Neural cell (in vitro differentiated cells): ENCODE measurements around the gene SLC12A8. TPM values are rescaled to one million over a fixed set of nuclear protein-coding genes. Genes with fewer than 3 reads are reported as not detected.

Experiments used
- H2AFZ ChIP-seq: fragments of 200-600, 300-800 bp; sonication (generic), shearing (Covaris generic); 2 replicates; pipeline ENCODE4 v1.6.0; 2014; ENCODE audit warnings: low read depth, mild to moderate bottlenecking, antibody characterized with exemption, low read length, moderate library complexity
- H3F3A ChIP-seq: fragments of 200-600 bp; shearing (Covaris generic); 2 replicates; pipeline ENCODE4 v1.6.1; 2016; ENCODE audit warnings: mild to moderate bottlenecking, moderate library complexity, mixed read lengths, antibody characterized with exemption, low read length; ENCODE audit not compliant: insufficient read depth, poor library complexity, severe bottlenecking
- H3K27ac ChIP-seq: fragments of 200-600, 300-800 bp; sonication (generic), shearing (Covaris generic); 2 replicates; pipeline ENCODE4 v1.5.1; 2014; ENCODE audit warnings: mild to moderate bottlenecking, low read length, moderate library complexity
- H3K27me3 ChIP-seq: fragments of 300-800, 200-600 bp; sonication (generic), shearing (Covaris generic); 2 replicates; pipeline ENCODE4 v1.6.0; 2014; ENCODE audit warnings: mild to moderate bottlenecking, low read depth, low read length, moderate library complexity; ENCODE audit not compliant: insufficient read depth
- H3K36me3 ChIP-seq: fragments of 300-800, 200-600 bp; sonication (generic), shearing (Covaris generic); 2 replicates; pipeline ENCODE4 v1.5.1; 2014; ENCODE audit warnings: mild to moderate bottlenecking, antibody characterized with exemption, low read length, moderate library complexity; ENCODE audit not compliant: insufficient read depth
- H3K4me2 ChIP-seq: fragments of 300-800, 200-600 bp; sonication (generic), shearing (Covaris generic); 2 replicates; pipeline ENCODE4 v1.6.0; 2014; ENCODE audit warnings: mild to moderate bottlenecking, low read length
- H3K4me3 ChIP-seq: fragments of 300-800, 200-600 bp; sonication (generic), shearing (Covaris generic); 2 replicates; pipeline ENCODE4 v1.5.1; 2014; ENCODE audit warnings: mild to moderate bottlenecking, low read length, moderate library complexity
- H3K79me2 ChIP-seq: fragments of 200-600 bp; shearing (Covaris generic); replicated peaks from 2 replicates; pipeline ENCODE4 v1.6.0; 2014; ENCODE audit warnings: mild to moderate bottlenecking, low read length, moderate library complexity; ENCODE audit not compliant: insufficient read depth
- H3K9ac ChIP-seq: fragments of 300-800, 200-600 bp; sonication (generic), shearing (Covaris generic); 2 replicates; pipeline ENCODE4 v1.6.1; 2016; ENCODE audit warnings: mild to moderate bottlenecking, low read length, mixed read lengths
- H3K9me2 ChIP-seq: fragments of 200-600 bp; shearing (Covaris generic); 2 replicates; pipeline ENCODE4 v1.6.1; 2016; ENCODE audit warnings: mild to moderate bottlenecking, low read length, mixed read lengths; ENCODE audit not compliant: insufficient read depth
- H3K9me3 ChIP-seq: fragments of 200-600, 300-800 bp; sonication (generic), shearing (Covaris generic); 2 replicates; pipeline ENCODE4 v1.6.1; 2016; ENCODE audit warnings: mild to moderate bottlenecking, mixed run types, low read length, moderate library complexity, mixed read lengths
- H4K20me1 ChIP-seq: fragments of 200-600 bp; shearing (Covaris generic); 2 replicates; pipeline ENCODE4 v1.6.1; 2016; ENCODE audit warnings: mild to moderate bottlenecking, mixed run types; ENCODE audit not compliant: insufficient read depth
- CTCF ChIP-seq: fragments of 450-650 bp; IDR thresholded peaks from 2 replicates; pipeline ENCODE4 v1.5.1; 2014; ENCODE audit warnings: antibody characterized with exemption, mild to moderate bottlenecking, moderate library complexity; ENCODE audit not compliant: poor library complexity, severe bottlenecking
- EP300 ChIP-seq: fragments of 450-650 bp; conservative IDR thresholded peaks from 2 replicates; pipeline ENCODE4 v1.6.1; 2014; ENCODE audit warnings: antibody characterized with exemption, mild to moderate bottlenecking, moderate library complexity; ENCODE audit not compliant: poor library complexity, severe bottlenecking
- MXI1 ChIP-seq: fragments of 450-650 bp; conservative IDR thresholded peaks from 2 replicates; pipeline ENCODE4 v1.6.1; 2014; ENCODE audit warnings: antibody characterized with exemption, mild to moderate bottlenecking; ENCODE audit not compliant: poor library complexity, severe bottlenecking
- POLR2AphosphoS5 ChIP-seq: IDR thresholded peaks from 2 replicates; pipeline ENCODE4 v1.6.1; 2012
- RAD21 ChIP-seq: fragments of 450-650 bp; conservative IDR thresholded peaks from 2 replicates; pipeline ENCODE4 v1.6.1; 2014; ENCODE audit warnings: antibody characterized with exemption, mild to moderate bottlenecking, moderate library complexity
- REST ChIP-seq: IDR thresholded peaks from 2 replicates; pipeline ENCODE4 v1.6.1; 2012; ENCODE audit warnings: borderline replicate concordance
- SMC3 ChIP-seq: fragments of 450-650 bp; conservative IDR thresholded peaks from 2 replicates; pipeline ENCODE4 v1.6.1; 2014; ENCODE audit warnings: antibody characterized with exemption, mild to moderate bottlenecking, moderate library complexity; ENCODE audit not compliant: poor library complexity
- polyA plus RNA-seq: library from polyadenylated mRNA; depleted of rRNA; stranded (reverse); fragments of >200 nt; gene quantifications from 2 replicates; pipeline ENCODE4 v1.2.3, GENCODE V29; 2014

The SLC12A8 gene
- polyA plus RNA-seq, 1 donor from 2014 or later = 4.6 TPM

- Histone ChIP-seq H3K9ac (no peak overlapping the region), H3K27ac (no peak overlapping the region), H3K9me3 (no peaks in the 10 kb centered on the region), H3K27me3 (peaks cover 11% of the 10 kb centered on the region), H3K9me2 (no peaks in the 10 kb centered on the region), H3K4me3 (no peak overlapping the region), H3K36me3 (no peaks in the 10 kb centered on the region), H2AFZ (no peak overlapping the region), H4K20me1 (no peaks in the 10 kb centered on the region), H3F3A (no peaks in the 10 kb centered on the region), H3K79me2 (no peaks in the 10 kb centered on the region), H3K4me2 (no peak overlapping the region)
- no peak for TF ChIP-seq RAD21
- no peak for TF ChIP-seq MXI1
- TF ChIP-seq CTCF = no peak
Observed at GRCh38 chr3:125139386-125139785, 73.2 kb downstream of the SLC12A8 start.

GRCh38 chr3:125137358-125138033 is 75.1 kb downstream of the SLC12A8 start:
- Histone ChIP-seq H3K9me2 (no peaks in the 10 kb centered on the region), H3K27ac (no peak overlapping the region), H3K27me3 (peaks cover 7% of the 10 kb centered on the region), H3K4me2 (no peak overlapping the region), H3K9me3 (no peaks in the 10 kb centered on the region), H3K9ac (no peak overlapping the region), H3K4me3 (no peak overlapping the region), H3K36me3 (no peaks in the 10 kb centered on the region), H2AFZ (no peak overlapping the region), H3F3A (no peaks in the 10 kb centered on the region), H3K79me2 (no peaks in the 10 kb centered on the region), H4K20me1 (no peaks in the 10 kb centered on the region)
- TF ChIP-seq RAD21 (no peak), EP300 (no peak), MXI1 (no peak), REST (no peak), SMC3 (no peak), POLR2AphosphoS5 (no peak), CTCF (no peak)
